Measurements from ENCODE around the gene HSD17B4. TPM values are rescaled to one million over a fixed set of nuclear protein-coding genes. Genes with fewer than 3 reads are reported as not detected.
"Not testable (repeated sequence)": the region's sequence is repeated elsewhere in the genome, so short reads cannot be mapped to it uniquely, and the experiment has no call there.

Gene HSD17B4
- total RNA-seq, 1 experiment from 2014 or later = 362 TPM

- H3K27ac Mint-ChIP-seq; H3K36me3 Mint-ChIP-seq; POLR2A ChIA-PET; ATAC-seq; DNase-seq (ENCODE audit: low spot score); H3K9me3 Mint-ChIP-seq; H3K4me3 Mint-ChIP-seq; H3K27me3 Mint-ChIP-seq (ENCODE audit: low read depth): not testable (repeated sequence)
- CTCF ChIA-PET = interaction anchor here (3.2 kb wide), 1 partner anchor 58 kb away, joined by 18 read pairs; the partner anchor contains the start of gene TNFAIP8
- peaks cover 24% of the 10 kb centered on the region for H3K4me1 Mint-ChIP-seq
These were observed 38.1 kb upstream of the HSD17B4 start for GRCh38 chr5:119414124-119414734.

DNA sequence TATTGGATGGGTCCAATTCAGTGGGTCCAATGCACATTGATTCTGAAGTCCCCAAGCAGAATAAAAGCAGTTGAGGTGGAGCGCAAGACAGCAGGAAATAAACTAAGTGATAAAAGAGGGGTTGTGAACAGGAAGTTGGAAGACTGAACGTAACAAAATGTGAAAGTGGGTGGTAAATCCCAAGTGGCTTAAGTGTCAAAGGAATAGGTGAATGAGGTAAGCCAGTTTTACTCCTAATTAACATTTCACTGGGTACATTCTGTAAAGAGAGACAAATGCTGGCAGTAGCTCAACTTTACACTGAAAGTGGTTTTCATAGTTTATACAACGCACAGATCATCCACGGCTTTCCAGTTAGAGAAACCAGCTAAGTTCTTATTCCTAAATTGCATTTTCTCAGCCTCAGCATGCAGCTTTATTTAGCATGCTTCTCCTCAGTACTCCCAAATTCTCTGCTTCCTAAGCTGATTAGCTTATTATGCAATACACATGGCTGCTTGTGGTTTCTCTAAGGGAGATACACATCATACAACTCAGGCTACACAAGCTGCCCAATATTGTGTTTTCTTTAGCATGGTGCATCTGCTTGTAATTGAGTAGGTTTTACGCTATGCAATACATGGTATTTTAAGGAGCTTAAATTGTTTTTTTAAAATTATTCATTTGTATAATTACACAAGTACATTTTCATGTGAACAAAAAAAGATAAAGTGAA lies 34.2 kb upstream of the HSD17B4 start:
- Mint-ChIP-seq H3K36me3 (peaks cover 4% of the 10 kb centered on the region; the same call in 1 of the 2 replicates), H3K27ac (peak overlapping the region; percentile 1; the same call in 1 of the 2 replicates), H3K27me3 (ENCODE audit: low read depth) (no peaks in the 10 kb centered on the region), H3K4me3 (no peak overlapping the region), H3K4me1 (peaks cover 29% of the 10 kb centered on the region), H3K9me3 (peaks cover 5% of the 10 kb centered on the region)
- TF ChIP-seq TEAD1 (CRISPR knock-in tag; IDR thresholded peaks at IDR 0.05) = no peak
- TF ChIP-seq CBFB (CRISPR knock-in tag; IDR thresholded peaks at IDR 0.05; ENCODE audit: low read depth) = no peak
- DNase-seq (ENCODE audit: low spot score) (no peak), ATAC-seq (no peak; the same call in 1 of the 2 replicates)
- POLR2A ChIA-PET = no interaction called here
- CTCF ChIA-PET = interaction anchor here (1.0 to 1.5 kb wide), 3 partner anchors 16 to 430 kb away, joined by 3 to 7 read pairs (median 5); partner anchors contain the start of gene DTWD2

DNA sequence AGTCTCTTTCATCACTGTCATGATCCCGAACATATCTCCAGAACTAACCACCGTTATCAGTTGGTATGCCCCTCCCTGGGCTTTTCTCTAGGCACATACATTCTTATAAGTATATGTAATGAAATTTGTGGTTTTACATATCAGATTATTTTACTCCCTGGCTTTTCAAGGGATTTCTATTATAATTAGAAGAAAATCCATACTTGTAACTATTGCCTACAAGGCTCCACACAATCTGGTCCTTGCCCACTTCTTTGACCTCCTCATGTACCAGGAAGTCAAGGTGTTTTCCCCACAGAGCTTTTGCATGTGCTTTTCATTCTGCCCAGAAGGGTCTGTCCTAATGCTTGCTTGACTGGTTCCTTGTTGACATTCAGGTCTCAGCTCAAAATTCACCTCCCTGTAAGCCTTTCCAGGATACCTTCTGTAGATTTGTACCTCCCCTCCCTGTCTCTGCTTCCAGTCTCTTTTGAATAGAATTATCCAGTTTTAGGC lies 33.6 kb upstream of the HSD17B4 start:
- H3K27me3 Mint-ChIP-seq (ENCODE audit: low read depth) = no peaks in the 10 kb centered on the region
- TF ChIP-seq E2F5 (CRISPR knock-in tag; IDR thresholded peaks at IDR 0.05) = no peak
- TF ChIP-seq CREB1 (CRISPR knock-in tag; IDR thresholded peaks at IDR 0.05) = no peak
- TF ChIP-seq RELA (CRISPR knock-in tag; IDR thresholded peaks at IDR 0.05; ENCODE audit: borderline replicate concordance) = no peak
- no peak for TF ChIP-seq JUN (CRISPR knock-in tag; IDR thresholded peaks at IDR 0.05)
- no peak for TF ChIP-seq NFE2L1 (CRISPR knock-in tag; IDR thresholded peaks at IDR 0.05)
- no peak for TF ChIP-seq SMAD4 (CRISPR knock-in tag; IDR thresholded peaks at IDR 0.05)
- TF ChIP-seq, protein P1, sequence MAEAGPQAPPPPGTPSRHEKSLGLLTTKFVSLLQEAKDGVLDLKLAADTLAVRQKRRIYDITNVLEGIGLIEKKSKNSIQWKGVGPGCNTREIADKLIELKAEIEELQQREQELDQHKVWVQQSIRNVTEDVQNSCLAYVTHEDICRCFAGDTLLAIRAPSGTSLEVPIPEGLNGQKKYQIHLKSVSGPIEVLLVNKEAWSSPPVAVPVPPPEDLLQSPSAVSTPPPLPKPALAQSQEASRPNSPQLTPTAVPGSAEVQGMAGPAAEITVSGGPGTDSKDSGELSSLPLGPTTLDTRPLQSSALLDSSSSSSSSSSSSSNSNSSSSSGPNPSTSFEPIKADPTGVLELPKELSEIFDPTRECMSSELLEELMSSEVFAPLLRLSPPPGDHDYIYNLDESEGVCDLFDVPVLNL (CRISPR knock-in tag; IDR thresholded peaks at IDR 0.05; ENCODE audit: borderline replicate concordance, low read depth) = no peak
- TF ChIP-seq, protein P2, sequence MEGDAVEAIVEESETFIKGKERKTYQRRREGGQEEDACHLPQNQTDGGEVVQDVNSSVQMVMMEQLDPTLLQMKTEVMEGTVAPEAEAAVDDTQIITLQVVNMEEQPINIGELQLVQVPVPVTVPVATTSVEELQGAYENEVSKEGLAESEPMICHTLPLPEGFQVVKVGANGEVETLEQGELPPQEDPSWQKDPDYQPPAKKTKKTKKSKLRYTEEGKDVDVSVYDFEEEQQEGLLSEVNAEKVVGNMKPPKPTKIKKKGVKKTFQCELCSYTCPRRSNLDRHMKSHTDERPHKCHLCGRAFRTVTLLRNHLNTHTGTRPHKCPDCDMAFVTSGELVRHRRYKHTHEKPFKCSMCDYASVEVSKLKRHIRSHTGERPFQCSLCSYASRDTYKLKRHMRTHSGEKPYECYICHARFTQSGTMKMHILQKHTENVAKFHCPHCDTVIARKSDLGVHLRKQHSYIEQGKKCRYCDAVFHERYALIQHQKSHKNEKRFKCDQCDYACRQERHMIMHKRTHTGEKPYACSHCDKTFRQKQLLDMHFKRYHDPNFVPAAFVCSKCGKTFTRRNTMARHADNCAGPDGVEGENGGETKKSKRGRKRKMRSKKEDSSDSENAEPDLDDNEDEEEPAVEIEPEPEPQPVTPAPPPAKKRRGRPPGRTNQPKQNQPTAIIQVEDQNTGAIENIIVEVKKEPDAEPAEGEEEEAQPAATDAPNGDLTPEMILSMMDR (IDR thresholded peaks at IDR 0.05) = no peak
- no peak overlapping the region for H3K27ac Mint-ChIP-seq
- peaks cover 4% of the 10 kb centered on the region; the same call in 1 of the 2 replicates for H3K36me3 Mint-ChIP-seq
- ATAC-seq (peak; percentile 60), DNase-seq (ENCODE audit: low spot score) (no peak)
- H3K9me3 Mint-ChIP-seq = peaks cover 5% of the 10 kb centered on the region
- no peak overlapping the region for H3K4me3 Mint-ChIP-seq
- peaks cover 29% of the 10 kb centered on the region for H3K4me1 Mint-ChIP-seq
- ChIA-PET POLR2A (no interaction called here), CTCF (interaction anchor here (1.0 to 1.5 kb wide), 3 partner anchors 16 to 431 kb away, joined by 3 to 7 read pairs (median 5); partner anchors contain the start of gene DTWD2)

DNA sequence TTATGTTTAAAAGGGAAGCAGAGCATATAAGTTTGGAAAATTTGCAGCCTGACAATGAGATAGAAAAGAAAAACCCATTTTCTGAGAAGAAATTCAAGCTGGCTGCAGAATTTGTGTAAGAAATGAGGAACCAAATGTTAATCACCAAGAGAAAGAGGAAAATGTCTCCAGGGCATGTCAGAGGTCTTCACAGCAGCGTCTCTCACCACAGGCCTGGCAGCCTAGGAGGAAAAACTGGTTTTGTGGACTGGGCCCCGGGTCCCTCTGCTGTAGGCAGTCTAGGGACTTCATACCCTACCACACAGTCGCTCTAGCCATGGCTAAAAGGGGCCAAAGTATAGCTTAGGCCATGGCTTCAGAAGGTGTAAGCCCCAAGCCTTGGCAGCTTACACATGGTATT lies 32.1 kb upstream of the HSD17B4 start:
- no peak for DNase-seq (ENCODE audit: low spot score)
- peak; percentile 52 for ATAC-seq
- peaks cover 29% of the 10 kb centered on the region for H3K4me1 Mint-ChIP-seq
- H3K36me3 Mint-ChIP-seq = no peaks in the 10 kb centered on the region
- H3K27ac Mint-ChIP-seq = no peak overlapping the region
- no peaks in the 10 kb centered on the region for H3K27me3 Mint-ChIP-seq (ENCODE audit: low read depth)
- H3K4me3 Mint-ChIP-seq = no peak overlapping the region
- ChIA-PET CTCF (no interaction called here), POLR2A (no interaction called here)
- H3K9me3 Mint-ChIP-seq = no peaks in the 10 kb centered on the region
- TF ChIP-seq, protein P3, sequence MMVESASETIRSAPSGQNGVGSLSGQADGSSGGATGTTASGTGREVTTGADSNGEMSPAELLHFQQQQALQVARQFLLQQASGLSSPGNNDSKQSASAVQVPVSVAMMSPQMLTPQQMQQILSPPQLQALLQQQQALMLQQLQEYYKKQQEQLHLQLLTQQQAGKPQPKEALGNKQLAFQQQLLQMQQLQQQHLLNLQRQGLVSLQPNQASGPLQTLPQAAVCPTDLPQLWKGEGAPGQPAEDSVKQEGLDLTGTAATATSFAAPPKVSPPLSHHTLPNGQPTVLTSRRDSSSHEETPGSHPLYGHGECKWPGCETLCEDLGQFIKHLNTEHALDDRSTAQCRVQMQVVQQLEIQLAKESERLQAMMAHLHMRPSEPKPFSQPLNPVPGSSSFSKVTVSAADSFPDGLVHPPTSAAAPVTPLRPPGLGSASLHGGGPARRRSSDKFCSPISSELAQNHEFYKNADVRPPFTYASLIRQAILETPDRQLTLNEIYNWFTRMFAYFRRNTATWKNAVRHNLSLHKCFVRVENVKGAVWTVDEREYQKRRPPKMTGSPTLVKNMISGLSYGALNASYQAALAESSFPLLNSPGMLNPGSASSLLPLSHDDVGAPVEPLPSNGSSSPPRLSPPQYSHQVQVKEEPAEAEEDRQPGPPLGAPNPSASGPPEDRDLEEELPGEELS (CRISPR knock-in tag; IDR thresholded peaks at IDR 0.05) = no peak
- TF ChIP-seq NFYB (CRISPR knock-in tag; conservative IDR thresholded peaks at IDR 0.05; ENCODE audit: low read depth) (no peak), SOX15 (CRISPR knock-in tag; IDR thresholded peaks at IDR 0.05) (no peak), FOXJ3 (CRISPR knock-in tag; IDR thresholded peaks at IDR 0.05; ENCODE audit: borderline replicate concordance) (no peak)
- TF ChIP-seq, protein P4, sequence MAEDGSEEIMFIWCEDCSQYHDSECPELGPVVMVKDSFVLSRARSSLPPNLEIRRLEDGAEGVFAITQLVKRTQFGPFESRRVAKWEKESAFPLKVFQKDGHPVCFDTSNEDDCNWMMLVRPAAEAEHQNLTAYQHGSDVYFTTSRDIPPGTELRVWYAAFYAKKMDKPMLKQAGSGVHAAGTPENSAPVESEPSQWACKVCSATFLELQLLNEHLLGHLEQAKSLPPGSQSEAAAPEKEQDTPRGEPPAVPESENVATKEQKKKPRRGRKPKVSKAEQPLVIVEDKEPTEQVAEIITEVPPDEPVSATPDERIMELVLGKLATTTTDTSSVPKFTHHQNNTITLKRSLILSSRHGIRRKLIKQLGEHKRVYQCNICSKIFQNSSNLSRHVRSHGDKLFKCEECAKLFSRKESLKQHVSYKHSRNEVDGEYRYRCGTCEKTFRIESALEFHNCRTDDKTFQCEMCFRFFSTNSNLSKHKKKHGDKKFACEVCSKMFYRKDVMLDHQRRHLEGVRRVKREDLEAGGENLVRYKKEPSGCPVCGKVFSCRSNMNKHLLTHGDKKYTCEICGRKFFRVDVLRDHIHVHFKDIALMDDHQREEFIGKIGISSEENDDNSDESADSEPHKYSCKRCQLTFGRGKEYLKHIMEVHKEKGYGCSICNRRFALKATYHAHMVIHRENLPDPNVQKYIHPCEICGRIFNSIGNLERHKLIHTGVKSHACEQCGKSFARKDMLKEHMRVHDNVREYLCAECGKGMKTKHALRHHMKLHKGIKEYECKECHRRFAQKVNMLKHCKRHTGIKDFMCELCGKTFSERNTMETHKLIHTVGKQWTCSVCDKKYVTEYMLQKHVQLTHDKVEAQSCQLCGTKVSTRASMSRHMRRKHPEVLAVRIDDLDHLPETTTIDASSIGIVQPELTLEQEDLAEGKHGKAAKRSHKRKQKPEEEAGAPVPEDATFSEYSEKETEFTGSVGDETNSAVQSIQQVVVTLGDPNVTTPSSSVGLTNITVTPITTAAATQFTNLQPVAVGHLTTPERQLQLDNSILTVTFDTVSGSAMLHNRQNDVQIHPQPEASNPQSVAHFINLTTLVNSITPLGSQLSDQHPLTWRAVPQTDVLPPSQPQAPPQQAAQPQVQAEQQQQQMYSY (CRISPR knock-in tag; IDR thresholded peaks at IDR 0.05) = no peak
- TF ChIP-seq, protein P5, sequence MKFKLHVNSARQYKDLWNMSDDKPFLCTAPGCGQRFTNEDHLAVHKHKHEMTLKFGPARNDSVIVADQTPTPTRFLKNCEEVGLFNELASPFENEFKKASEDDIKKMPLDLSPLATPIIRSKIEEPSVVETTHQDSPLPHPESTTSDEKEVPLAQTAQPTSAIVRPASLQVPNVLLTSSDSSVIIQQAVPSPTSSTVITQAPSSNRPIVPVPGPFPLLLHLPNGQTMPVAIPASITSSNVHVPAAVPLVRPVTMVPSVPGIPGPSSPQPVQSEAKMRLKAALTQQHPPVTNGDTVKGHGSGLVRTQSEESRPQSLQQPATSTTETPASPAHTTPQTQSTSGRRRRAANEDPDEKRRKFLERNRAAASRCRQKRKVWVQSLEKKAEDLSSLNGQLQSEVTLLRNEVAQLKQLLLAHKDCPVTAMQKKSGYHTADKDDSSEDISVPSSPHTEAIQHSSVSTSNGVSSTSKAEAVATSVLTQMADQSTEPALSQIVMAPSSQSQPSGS (CRISPR knock-in tag; IDR thresholded peaks at IDR 0.05; ENCODE audit: borderline replicate concordance, low read depth) = no peak

All from WTC11 (cell line).